K562 (cell line): Measurements from ENCODE around the gene RSAD1.

Source experiments
- KLF1 ChIP-seq: fragments of 450-650 bp; IDR thresholded peaks from 2 replicates; pipeline ENCODE4 v1.6.1; 2016; ENCODE audit warnings: missing genetic modification characterization, missing compliant biosample characterization
- ZNF311 ChIP-seq: fragments of 250-450 bp; sonication (Bioruptor Pico); IDR thresholded peaks from 2 replicates; pipeline ENCODE4 v1.4.0; 2020; ENCODE audit warnings: mild to moderate bottlenecking, moderate library complexity
- ZZZ3 ChIP-seq: fragments of 450-650 bp; IDR thresholded peaks from 2 replicates; pipeline ENCODE4 v1.6.1; 2016; ENCODE audit warnings: antibody characterized with exemption, mild to moderate bottlenecking, moderate library complexity
- TF ChIP-seq, protein P1 (sequence below), 3 experiments: IDR thresholded peaks in 2 of 3; conservative IDR thresholded peaks in 1 of 3; 2 replicates each; pipeline ENCODE4 v1.5.1; 2011 to 2012; ENCODE audit warnings: low read length in 3 of 3, mild to moderate bottlenecking in 3 of 3, control low read depth in 2 of 3, improper control_type of control experiment in 1 of 3, inconsistent platforms in 1 of 3, low read depth in 1 of 3, mixed read lengths in 1 of 3, moderate library complexity in 1 of 3; ENCODE audit not compliant: insufficient read depth in 2 of 3
- TF ChIP-seq, protein P2 (sequence below), 2 experiments: fragments of 250-450 bp in 1 of 2; fragments of 450-650 bp in 1 of 2; sonication (Bioruptor Pico) in 1 of 2; IDR thresholded peaks; 2 replicates each; pipeline versions ENCODE4 v1.6.1 to v1.8.0; 2016 to 2021; ENCODE audit warnings: mild to moderate bottlenecking in 2 of 2, moderate library complexity in 2 of 2, missing compliant biosample characterization in 1 of 2, missing genetic modification characterization in 1 of 2

DNA sequence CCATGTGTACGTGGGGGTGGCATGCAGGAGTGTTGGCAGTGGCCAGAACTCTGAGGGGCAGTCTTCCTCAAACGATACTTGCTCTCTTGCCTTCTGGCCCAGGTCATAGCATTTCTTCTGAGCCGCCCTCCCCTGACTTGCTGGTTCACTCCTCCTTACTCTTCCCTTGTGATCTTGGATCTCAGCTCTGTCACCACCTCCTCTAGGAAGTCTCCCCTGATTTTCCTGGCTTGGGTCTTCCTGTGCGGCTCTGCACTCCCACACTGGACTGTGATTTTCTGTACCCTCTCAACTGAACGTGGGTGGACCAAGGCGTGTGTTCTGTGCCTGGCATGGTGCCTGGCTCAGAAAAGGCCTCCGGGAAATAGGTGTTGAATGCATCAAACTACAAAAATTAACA is 56.7 kb downstream of the RSAD1 start:
- TF ChIP-seq ZZZ3 (no peak), ZNF311 (CRISPR knock-in tag) (no peak), KLF1 (tag) (no peak)
- TF ChIP-seq, protein P1, sequence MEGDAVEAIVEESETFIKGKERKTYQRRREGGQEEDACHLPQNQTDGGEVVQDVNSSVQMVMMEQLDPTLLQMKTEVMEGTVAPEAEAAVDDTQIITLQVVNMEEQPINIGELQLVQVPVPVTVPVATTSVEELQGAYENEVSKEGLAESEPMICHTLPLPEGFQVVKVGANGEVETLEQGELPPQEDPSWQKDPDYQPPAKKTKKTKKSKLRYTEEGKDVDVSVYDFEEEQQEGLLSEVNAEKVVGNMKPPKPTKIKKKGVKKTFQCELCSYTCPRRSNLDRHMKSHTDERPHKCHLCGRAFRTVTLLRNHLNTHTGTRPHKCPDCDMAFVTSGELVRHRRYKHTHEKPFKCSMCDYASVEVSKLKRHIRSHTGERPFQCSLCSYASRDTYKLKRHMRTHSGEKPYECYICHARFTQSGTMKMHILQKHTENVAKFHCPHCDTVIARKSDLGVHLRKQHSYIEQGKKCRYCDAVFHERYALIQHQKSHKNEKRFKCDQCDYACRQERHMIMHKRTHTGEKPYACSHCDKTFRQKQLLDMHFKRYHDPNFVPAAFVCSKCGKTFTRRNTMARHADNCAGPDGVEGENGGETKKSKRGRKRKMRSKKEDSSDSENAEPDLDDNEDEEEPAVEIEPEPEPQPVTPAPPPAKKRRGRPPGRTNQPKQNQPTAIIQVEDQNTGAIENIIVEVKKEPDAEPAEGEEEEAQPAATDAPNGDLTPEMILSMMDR (IDR thresholded peaks at IDR 0.05 in 2 of 3, conservative IDR thresholded peaks at IDR 0.05 in 1 of 3; ENCODE audit: insufficient read depth in 2 of 3, low read depth in 1 of 3, low read length in 3 of 3) = no peak
- TF ChIP-seq, protein P2, sequence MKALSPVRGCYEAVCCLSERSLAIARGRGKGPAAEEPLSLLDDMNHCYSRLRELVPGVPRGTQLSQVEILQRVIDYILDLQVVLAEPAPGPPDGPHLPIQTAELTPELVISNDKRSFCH (CRISPR knock-in tag; IDR thresholded peaks at IDR 0.05) = no peak
- TF ChIP-seq, protein P2 (tag; IDR thresholded peaks at IDR 0.05) = no peak
